HL-60 (cell line): Measurements from ENCODE around the gene SGSM1.

Experiments used
- DNase-seq, 2 experiments: peaks; one replicate each; pipeline ENCODE4 v3.0.0-alpha.2; 2010 to 2020; ENCODE audit warnings: low read depth in 1 of 2, low spot score in 1 of 2
- H3K27ac ChIP-seq: fragments of 250-450 bp; sonication (Bioruptor Pico); replicated peaks from 2 replicates; pipeline ENCODE4 v1.5.1; 2020; ENCODE audit warnings: mild to moderate bottlenecking, moderate library complexity
- H3K27me3 ChIP-seq: fragments of 250-450 bp; sonication (Bioruptor Pico); 2 replicates; pipeline ENCODE4 v1.5.1; 2021; ENCODE audit warnings: mild to moderate bottlenecking, moderate library complexity; ENCODE audit not compliant: insufficient read depth, poor library complexity, severe bottlenecking
- H3K4me3 ChIP-seq: replicated peaks from 2 replicates; pipeline ENCODE4 v1.5.1; 2011; ENCODE audit warnings: mild to moderate bottlenecking, control low read depth, low read length; ENCODE audit not compliant: insufficient read depth
- CTCF ChIP-seq: IDR thresholded peaks from one replicate; pipeline ENCODE4 v1.5.1; 2011; ENCODE audit warnings: low read length, control low read depth, inconsistent platforms; ENCODE audit not compliant: insufficient read depth
- GABPA ChIP-seq: IDR thresholded peaks from 2 replicates; pipeline ENCODE4 v1.6.1; 2012; ENCODE audit warnings: low read depth
- POLR2AphosphoS5 ChIP-seq: IDR thresholded peaks from 2 replicates; pipeline ENCODE4 v1.6.1; 2012; ENCODE audit warnings: low read depth
- SPI1 ChIP-seq: IDR thresholded peaks from 2 replicates; pipeline ENCODE4 v1.6.1; 2012; ENCODE audit warnings: low read depth, mild to moderate bottlenecking, borderline replicate concordance
- long read RNA-seq: library from polyadenylated mRNA; unstranded; transcript quantifications from one replicate; pipeline ENCODE4 v2.0.0, GENCODE V29; 2020
- TF ChIP-seq, protein P1 (sequence below): IDR thresholded peaks from 2 replicates; pipeline ENCODE4 v1.6.1; 2012; ENCODE audit warnings: low read depth; ENCODE audit not compliant: insufficient replicate concordance

Gene SGSM1
- long read RNA-seq: 0 reads

- TF ChIP-seq POLR2AphosphoS5 (no peak), SPI1 (no peak), GABPA (no peak), CTCF (no peak)
- TF ChIP-seq, protein P1, sequence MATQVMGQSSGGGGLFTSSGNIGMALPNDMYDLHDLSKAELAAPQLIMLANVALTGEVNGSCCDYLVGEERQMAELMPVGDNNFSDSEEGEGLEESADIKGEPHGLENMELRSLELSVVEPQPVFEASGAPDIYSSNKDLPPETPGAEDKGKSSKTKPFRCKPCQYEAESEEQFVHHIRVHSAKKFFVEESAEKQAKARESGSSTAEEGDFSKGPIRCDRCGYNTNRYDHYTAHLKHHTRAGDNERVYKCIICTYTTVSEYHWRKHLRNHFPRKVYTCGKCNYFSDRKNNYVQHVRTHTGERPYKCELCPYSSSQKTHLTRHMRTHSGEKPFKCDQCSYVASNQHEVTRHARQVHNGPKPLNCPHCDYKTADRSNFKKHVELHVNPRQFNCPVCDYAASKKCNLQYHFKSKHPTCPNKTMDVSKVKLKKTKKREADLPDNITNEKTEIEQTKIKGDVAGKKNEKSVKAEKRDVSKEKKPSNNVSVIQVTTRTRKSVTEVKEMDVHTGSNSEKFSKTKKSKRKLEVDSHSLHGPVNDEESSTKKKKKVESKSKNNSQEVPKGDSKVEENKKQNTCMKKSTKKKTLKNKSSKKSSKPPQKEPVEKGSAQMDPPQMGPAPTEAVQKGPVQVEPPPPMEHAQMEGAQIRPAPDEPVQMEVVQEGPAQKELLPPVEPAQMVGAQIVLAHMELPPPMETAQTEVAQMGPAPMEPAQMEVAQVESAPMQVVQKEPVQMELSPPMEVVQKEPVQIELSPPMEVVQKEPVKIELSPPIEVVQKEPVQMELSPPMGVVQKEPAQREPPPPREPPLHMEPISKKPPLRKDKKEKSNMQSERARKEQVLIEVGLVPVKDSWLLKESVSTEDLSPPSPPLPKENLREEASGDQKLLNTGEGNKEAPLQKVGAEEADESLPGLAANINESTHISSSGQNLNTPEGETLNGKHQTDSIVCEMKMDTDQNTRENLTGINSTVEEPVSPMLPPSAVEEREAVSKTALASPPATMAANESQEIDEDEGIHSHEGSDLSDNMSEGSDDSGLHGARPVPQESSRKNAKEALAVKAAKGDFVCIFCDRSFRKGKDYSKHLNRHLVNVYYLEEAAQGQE: no peak
- peak; percentile 3 to 5 for DNase-seq
- Histone ChIP-seq H3K27ac (no peak within 1 kb of the TSS), H3K4me3 (no peak within 1 kb of the TSS), H3K27me3 (peaks cover 3% of the 10 kb centered on the region)
Observed at GRCh38 chr22:24805790-24806662, at the start of gene SGSM1. SGSM1 (plus strand) TSS chr22:24806211; CDS start chr22:24806326, 115 bp downstream.

- TF ChIP-seq, protein P1: no peak
- no peak for TF ChIP-seq GABPA
- peak; percentile 42 for TF ChIP-seq CTCF
- no peak for TF ChIP-seq SPI1
- no peak for TF ChIP-seq POLR2AphosphoS5
- H3K27ac ChIP-seq: no peak overlapping the region
- H3K27me3 ChIP-seq: peaks cover 4% of the 10 kb centered on the region
- peak in 1 of 2 experiments; percentile 32 for DNase-seq
- no peak overlapping the region for H3K4me3 ChIP-seq
Observed at GRCh38 chr22:24758164-24758799, 47.7 kb upstream of the SGSM1 start.

DNA sequence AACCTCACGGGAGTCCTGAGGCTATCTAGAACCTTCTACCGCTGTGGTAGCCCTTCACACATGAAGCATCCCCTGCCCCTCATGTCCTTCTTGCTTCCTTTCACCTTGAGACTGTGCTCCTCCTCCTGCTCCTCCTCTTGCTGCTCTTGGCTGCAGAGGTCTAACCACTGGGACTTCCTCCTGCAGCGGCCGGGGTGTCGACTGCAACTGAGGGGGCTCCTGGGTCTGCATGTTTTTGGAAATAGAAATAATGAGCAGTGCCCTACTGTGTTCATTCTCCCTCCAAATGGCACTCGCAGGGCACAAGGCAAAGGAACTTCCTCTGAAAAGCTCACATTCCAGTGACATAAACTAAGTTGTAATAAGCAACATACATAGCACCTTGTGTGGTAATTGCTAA is 46.2 kb upstream of the SGSM1 start:
- no peak for TF ChIP-seq CTCF
- TF ChIP-seq, protein P1: no peak
- no peak for TF ChIP-seq GABPA
- no peak for TF ChIP-seq POLR2AphosphoS5
- TF ChIP-seq SPI1: no peak

More for the DNA sequence above, 46.2 kb upstream of the SGSM1 start:
- H3K27me3 ChIP-seq: peaks cover 4% of the 10 kb centered on the region
- no peak overlapping the region for H3K4me3 ChIP-seq
- no peak for DNase-seq
- H3K27ac ChIP-seq: no peak overlapping the region
